Endothelial cell (in vitro differentiated cells): ENCODE data around the gene NCAPG2. TPM values are rescaled to one million over a fixed set of nuclear protein-coding genes. Genes with fewer than 3 reads are reported as not detected.

Source experiments
- DNase-seq: peaks from one replicate; pipeline ENCODE4 v3.0.0; 2021; ENCODE audit warnings: low spot score
- H3K27ac Mint-ChIP-seq: one replicate; pipeline ENCODE4 v1.8.0; 2021; ENCODE audit warnings: mixed read lengths, inconsistent platforms; ENCODE audit not compliant: unreplicated experiment
- H3K27me3 Mint-ChIP-seq: one replicate; pipeline ENCODE4 v1.8.0; 2021; ENCODE audit warnings: mild to moderate bottlenecking, moderate library complexity, mixed read lengths, inconsistent platforms; ENCODE audit not compliant: unreplicated experiment
- H3K36me3 Mint-ChIP-seq: one replicate; pipeline ENCODE4 v1.8.0; 2021; ENCODE audit warnings: mild to moderate bottlenecking, low read depth, mixed read lengths, inconsistent platforms; ENCODE audit not compliant: unreplicated experiment
- H3K4me1 Mint-ChIP-seq: one replicate; pipeline ENCODE4 v1.8.0; 2021; ENCODE audit warnings: mild to moderate bottlenecking, mixed read lengths, inconsistent platforms; ENCODE audit not compliant: unreplicated experiment
- H3K4me3 Mint-ChIP-seq: one replicate; pipeline ENCODE4 v1.8.0; 2021; ENCODE audit warnings: mild to moderate bottlenecking, mixed read lengths, inconsistent platforms; ENCODE audit not compliant: unreplicated experiment
- H3K9me3 Mint-ChIP-seq: one replicate; pipeline ENCODE4 v1.8.0; 2021; ENCODE audit warnings: mixed read lengths, inconsistent platforms; ENCODE audit not compliant: unreplicated experiment
- total RNA-seq: library from RNA; stranded (reverse); fragmentation: NEBNext Ultra II Directional; extraction: Animal tissue kit (Norgen Biotek cat#: 25700); gene quantifications from one replicate; pipeline ENCODE4 v1.2.1, GENCODE V29; 2021; ENCODE audit not compliant: unreplicated experiment
- TF ChIP-seq, protein P1 (sequence below): fragments of 200-600 bp; sonication (generic); IDR thresholded peaks from one replicate; pipeline ENCODE4 v1.5.0; 2021; ENCODE audit warnings: antibody characterized with exemption; ENCODE audit not compliant: unreplicated experiment

NCAPG2 gene
- total RNA-seq, 1 donor from 2014 or later: 25.6 TPM

- Mint-ChIP-seq H3K36me3 (peaks cover 3% of the 10 kb centered on the region), H3K27me3 (peaks cover 6% of the 10 kb centered on the region), H3K9me3 (peaks cover 4% of the 10 kb centered on the region), H3K4me1 (no peaks in the 10 kb centered on the region), H3K4me3 (no peak overlapping the region), H3K27ac (no peak overlapping the region)
- DNase-seq: no peak
- TF ChIP-seq, protein P1, sequence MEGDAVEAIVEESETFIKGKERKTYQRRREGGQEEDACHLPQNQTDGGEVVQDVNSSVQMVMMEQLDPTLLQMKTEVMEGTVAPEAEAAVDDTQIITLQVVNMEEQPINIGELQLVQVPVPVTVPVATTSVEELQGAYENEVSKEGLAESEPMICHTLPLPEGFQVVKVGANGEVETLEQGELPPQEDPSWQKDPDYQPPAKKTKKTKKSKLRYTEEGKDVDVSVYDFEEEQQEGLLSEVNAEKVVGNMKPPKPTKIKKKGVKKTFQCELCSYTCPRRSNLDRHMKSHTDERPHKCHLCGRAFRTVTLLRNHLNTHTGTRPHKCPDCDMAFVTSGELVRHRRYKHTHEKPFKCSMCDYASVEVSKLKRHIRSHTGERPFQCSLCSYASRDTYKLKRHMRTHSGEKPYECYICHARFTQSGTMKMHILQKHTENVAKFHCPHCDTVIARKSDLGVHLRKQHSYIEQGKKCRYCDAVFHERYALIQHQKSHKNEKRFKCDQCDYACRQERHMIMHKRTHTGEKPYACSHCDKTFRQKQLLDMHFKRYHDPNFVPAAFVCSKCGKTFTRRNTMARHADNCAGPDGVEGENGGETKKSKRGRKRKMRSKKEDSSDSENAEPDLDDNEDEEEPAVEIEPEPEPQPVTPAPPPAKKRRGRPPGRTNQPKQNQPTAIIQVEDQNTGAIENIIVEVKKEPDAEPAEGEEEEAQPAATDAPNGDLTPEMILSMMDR: no peak
Observed at GRCh38 chr7:158596745-158597144, 107.9 kb downstream of the NCAPG2 start.

DNA sequence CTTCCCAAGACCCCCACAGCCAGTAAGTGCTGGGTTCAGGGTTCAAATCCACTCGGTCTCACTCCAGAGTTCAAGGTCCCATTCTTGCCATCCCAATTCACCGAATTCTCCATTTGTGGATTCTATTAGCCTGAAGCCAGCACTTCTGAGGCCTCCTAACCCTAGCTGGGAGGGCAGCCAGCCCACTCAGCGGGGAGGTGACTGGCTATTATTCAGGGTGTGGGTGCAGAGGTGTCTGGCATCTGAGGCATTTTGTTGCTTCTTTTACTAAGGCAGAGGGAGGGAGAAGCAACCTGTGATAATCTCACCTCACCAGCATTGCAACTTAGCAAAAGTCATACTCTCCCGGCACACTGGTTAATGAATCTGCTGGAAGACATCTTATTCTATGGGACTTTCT, 108.3 kb downstream of the NCAPG2 start:
- Mint-ChIP-seq H3K27ac (no peak overlapping the region), H3K4me1 (no peaks in the 10 kb centered on the region), H3K27me3 (peaks cover 6% of the 10 kb centered on the region), H3K36me3 (peaks cover 3% of the 10 kb centered on the region), H3K4me3 (no peak overlapping the region), H3K9me3 (peaks cover 4% of the 10 kb centered on the region)
- DNase-seq: no peak
- TF ChIP-seq, protein P1: no peak

- peaks cover 4% of the 10 kb centered on the region for H3K9me3 Mint-ChIP-seq
- peaks cover 6% of the 10 kb centered on the region for H3K27me3 Mint-ChIP-seq
- H3K36me3 Mint-ChIP-seq: peaks cover 3% of the 10 kb centered on the region
- no peak overlapping the region for H3K27ac Mint-ChIP-seq
- H3K4me3 Mint-ChIP-seq: no peak overlapping the region
- TF ChIP-seq, protein P1: no peak
- no peaks in the 10 kb centered on the region for H3K4me1 Mint-ChIP-seq
- no peak for DNase-seq
Observed at GRCh38 chr7:158595068-158595467, 109.5 kb downstream of the NCAPG2 start.

- Mint-ChIP-seq H3K27ac (no peak overlapping the region), H3K4me3 (no peak overlapping the region), H3K27me3 (peaks cover 13% of the 10 kb centered on the region), H3K9me3 (peaks cover 4% of the 10 kb centered on the region), H3K36me3 (peaks cover 3% of the 10 kb centered on the region), H3K4me1 (no peaks in the 10 kb centered on the region)
- DNase-seq: no peak
- TF ChIP-seq, protein P1: no peak
Observed at GRCh38 chr7:158592541-158592940, 112.1 kb downstream of the NCAPG2 start.

DNA sequence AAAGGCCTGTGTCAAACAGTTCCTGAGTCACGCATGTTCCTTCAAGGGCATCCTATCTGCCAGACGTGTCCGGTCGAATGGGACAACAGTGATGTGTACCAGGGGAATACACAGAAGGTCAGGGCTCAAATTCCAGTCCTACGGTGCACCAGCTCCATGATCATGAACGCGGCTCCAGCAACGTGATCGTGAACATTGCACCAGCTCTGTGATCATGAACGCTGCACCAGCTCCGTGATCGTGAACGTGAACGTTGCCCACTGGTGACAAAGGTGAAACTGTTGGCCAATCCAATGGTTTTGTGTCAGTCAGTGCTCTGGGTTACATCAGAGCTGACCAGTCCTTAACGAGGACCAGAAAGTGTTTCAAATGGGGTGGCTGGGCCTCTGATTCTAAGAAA, 112.7 kb downstream of the NCAPG2 start:
- Mint-ChIP-seq H3K4me1 (no peaks in the 10 kb centered on the region), H3K36me3 (peaks cover 3% of the 10 kb centered on the region), H3K4me3 (no peak overlapping the region), H3K27me3 (peaks cover 13% of the 10 kb centered on the region), H3K9me3 (peaks cover 4% of the 10 kb centered on the region), H3K27ac (no peak overlapping the region)
- no peak for DNase-seq
- TF ChIP-seq, protein P1: no peak
